ENCODE measurements around the gene NFIA.

DNA sequence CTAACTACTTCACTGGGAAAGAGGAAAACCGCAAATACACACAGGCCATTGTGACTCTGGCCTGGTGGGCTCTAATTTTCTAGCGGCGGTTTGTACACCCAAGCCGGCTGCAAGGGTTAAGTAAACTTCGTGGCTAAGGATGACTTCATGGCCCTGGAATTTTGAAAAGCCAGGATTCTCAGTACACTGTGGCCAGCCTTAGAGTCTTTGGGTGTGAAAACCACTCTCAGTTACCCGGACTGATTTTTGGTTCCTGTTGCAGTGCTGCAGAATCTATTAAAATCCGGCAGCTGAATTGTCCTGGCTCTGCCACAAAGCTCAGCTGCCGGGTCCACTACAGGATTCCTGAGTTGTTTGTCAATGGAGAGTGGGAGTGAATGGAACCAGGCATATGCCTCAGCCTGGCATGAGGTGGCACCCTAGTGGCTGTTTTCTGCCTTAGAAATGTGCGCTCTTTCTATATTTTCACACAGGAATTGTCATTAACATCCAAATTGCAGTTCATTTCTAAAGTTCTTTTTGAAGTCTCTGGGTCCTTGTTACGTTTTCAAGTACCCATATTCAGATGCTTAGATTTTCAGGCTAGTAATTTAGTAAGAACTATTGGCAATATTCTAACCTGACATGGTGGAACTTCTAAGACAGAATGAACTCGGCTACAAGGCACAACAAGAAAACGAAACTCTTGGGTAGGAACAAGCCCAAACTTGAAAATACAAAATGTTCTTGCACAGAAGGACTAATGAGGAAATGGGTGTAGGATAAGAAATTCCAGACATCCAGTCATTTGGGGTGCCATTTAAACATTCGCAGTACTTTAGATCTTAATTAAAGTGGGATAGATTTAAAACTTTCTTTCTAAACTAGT lies 255.9 kb downstream of the NFIA start:
- TF ChIP-seq, protein P1, sequence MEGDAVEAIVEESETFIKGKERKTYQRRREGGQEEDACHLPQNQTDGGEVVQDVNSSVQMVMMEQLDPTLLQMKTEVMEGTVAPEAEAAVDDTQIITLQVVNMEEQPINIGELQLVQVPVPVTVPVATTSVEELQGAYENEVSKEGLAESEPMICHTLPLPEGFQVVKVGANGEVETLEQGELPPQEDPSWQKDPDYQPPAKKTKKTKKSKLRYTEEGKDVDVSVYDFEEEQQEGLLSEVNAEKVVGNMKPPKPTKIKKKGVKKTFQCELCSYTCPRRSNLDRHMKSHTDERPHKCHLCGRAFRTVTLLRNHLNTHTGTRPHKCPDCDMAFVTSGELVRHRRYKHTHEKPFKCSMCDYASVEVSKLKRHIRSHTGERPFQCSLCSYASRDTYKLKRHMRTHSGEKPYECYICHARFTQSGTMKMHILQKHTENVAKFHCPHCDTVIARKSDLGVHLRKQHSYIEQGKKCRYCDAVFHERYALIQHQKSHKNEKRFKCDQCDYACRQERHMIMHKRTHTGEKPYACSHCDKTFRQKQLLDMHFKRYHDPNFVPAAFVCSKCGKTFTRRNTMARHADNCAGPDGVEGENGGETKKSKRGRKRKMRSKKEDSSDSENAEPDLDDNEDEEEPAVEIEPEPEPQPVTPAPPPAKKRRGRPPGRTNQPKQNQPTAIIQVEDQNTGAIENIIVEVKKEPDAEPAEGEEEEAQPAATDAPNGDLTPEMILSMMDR (conservative IDR thresholded peaks at IDR 0.05; ENCODE audit: low read length): peak; percentile 85
- TF ChIP-seq EZH2phosphoT487 (IDR thresholded peaks at IDR 0.05; ENCODE audit: borderline replicate concordance): no peak

Measured in Loucy (cell line).